ENCODE measurements around the gene GNAI1. TPM values are rescaled to one million over a fixed set of nuclear protein-coding genes. Genes with fewer than 3 reads are reported as not detected.

GNAI1 gene
- total and polyA plus RNA-seq, 2 experiments from 2014 or later, result 57.4 to 58.7 TPM

GRCh38 chr7:80263333-80263732 is 128.7 kb downstream of the GNAI1 start:
- TF ChIP-seq EZH2phosphoT487 (IDR thresholded peaks at IDR 0.05; ENCODE audit: low read depth, severe bottlenecking, unreplicated experiment) (no peak), EZH2 (IDR thresholded peaks at IDR 0.05; ENCODE audit: borderline replicate concordance) (no peak)
- TF ChIP-seq, protein P1, sequence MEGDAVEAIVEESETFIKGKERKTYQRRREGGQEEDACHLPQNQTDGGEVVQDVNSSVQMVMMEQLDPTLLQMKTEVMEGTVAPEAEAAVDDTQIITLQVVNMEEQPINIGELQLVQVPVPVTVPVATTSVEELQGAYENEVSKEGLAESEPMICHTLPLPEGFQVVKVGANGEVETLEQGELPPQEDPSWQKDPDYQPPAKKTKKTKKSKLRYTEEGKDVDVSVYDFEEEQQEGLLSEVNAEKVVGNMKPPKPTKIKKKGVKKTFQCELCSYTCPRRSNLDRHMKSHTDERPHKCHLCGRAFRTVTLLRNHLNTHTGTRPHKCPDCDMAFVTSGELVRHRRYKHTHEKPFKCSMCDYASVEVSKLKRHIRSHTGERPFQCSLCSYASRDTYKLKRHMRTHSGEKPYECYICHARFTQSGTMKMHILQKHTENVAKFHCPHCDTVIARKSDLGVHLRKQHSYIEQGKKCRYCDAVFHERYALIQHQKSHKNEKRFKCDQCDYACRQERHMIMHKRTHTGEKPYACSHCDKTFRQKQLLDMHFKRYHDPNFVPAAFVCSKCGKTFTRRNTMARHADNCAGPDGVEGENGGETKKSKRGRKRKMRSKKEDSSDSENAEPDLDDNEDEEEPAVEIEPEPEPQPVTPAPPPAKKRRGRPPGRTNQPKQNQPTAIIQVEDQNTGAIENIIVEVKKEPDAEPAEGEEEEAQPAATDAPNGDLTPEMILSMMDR (IDR thresholded peaks at IDR 0.05; ENCODE audit: poor library complexity), result no peak
- H3K27ac ChIP-seq, result no peak overlapping the region
- 96% methylated on average over 4 of the region's 4 CpGs for WGBS (ENCODE audit: low lambda C conversion rate, missing lambda C conversion rate)
- no peaks in the 10 kb centered on the region for H3K9me2 ChIP-seq (replicated peaks; ENCODE audit: insufficient read depth)
- H3K4me2 ChIP-seq, result no peak overlapping the region
- DNase-seq (ENCODE audit: low spot score), result no peak
- no peaks in the 10 kb centered on the region for H3K36me3 ChIP-seq (replicated peaks; ENCODE audit: insufficient read depth, low read depth)
- no peaks in the 10 kb centered on the region for H3K79me2 ChIP-seq
- H3K9me3 ChIP-seq (ENCODE audit: low read depth), result no peaks in the 10 kb centered on the region
- no peaks in the 10 kb centered on the region for H3K27me3 ChIP-seq
- no peaks in the 10 kb centered on the region for H3K4me1 ChIP-seq (ENCODE audit: insufficient read depth)
- no peak overlapping the region for H2AFZ ChIP-seq
- H3K4me3 ChIP-seq, result no peak overlapping the region
- no peaks in the 10 kb centered on the region for H4K20me1 ChIP-seq (ENCODE audit: insufficient read depth, poor library complexity, severe bottlenecking)

DNA sequence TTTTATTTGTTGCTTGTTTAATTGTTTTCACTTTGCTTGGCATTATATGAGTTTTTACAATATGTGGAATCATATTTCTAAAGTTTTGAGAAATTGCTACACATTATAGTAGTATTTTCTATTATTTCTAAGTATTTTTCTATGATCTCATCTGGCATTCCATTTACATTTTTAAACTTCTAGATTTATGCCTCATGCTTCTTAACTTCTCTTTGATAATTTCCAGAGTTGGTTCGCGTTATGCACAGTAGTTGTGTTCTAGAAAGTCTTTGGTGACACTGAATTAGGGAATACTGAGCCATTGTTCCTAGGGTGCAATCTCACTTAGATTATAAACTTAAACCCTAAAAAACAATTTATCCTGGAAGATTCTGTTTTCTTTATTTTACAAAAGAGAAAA is 129.2 kb downstream of the GNAI1 start:
- DNase-seq (ENCODE audit: low spot score), result no peak
- no peak overlapping the region for H2AFZ ChIP-seq
- H3K27ac ChIP-seq, result no peak overlapping the region
- H4K20me1 ChIP-seq (ENCODE audit: insufficient read depth, poor library complexity, severe bottlenecking), result no peaks in the 10 kb centered on the region
- WGBS (ENCODE audit: low lambda C conversion rate, missing lambda C conversion rate), result 76% methylated on average over 2 of the region's 2 CpGs
- no peaks in the 10 kb centered on the region for H3K36me3 ChIP-seq (replicated peaks; ENCODE audit: insufficient read depth, low read depth)
- H3K9me3 ChIP-seq (ENCODE audit: low read depth), result no peaks in the 10 kb centered on the region
- no peaks in the 10 kb centered on the region for H3K79me2 ChIP-seq
- H3K27me3 ChIP-seq, result no peaks in the 10 kb centered on the region
- H3K4me3 ChIP-seq, result no peak overlapping the region
- H3K9me2 ChIP-seq (replicated peaks; ENCODE audit: insufficient read depth), result no peaks in the 10 kb centered on the region
- H3K4me1 ChIP-seq (ENCODE audit: insufficient read depth), result no peaks in the 10 kb centered on the region
- no peak for TF ChIP-seq EZH2 (IDR thresholded peaks at IDR 0.05; ENCODE audit: borderline replicate concordance)
- TF ChIP-seq, protein P1 (IDR thresholded peaks at IDR 0.05; ENCODE audit: poor library complexity), result no peak
- no peak overlapping the region for H3K4me2 ChIP-seq

DNA sequence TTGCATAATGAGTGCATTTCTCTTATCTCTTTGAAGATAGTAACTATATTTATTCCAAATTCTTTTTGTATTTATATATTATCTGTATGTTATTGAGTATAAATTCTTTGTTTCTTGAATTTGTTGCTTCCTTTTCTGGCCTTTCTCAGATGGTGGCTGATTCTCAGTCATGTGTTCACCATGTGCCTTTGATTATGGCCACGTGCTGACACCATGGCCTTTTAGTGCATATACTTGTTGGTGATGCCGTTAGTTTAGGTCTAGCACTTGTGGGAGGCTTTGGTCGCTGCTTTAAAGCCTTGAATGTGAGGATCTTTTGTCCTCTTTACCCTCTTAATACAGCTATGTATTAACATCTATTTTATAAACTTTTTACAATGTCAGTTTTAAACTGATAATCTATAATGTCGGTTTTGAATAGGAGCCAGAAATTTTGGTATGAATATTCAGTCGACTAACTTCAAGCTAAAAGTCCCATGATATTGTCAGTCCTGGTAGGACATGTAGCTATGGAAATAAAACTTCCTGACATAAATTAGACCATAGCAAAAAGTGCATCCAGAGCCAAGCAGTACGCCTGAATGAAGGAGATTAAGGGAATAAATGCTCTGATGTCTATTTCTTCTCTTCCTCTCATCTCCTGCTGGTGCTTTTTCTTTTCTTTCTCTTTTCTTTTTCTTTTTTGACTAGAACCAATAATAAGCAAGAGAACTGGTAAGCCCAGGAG is 130.3 kb downstream of the GNAI1 start:
- Histone ChIP-seq H3K79me2 (no peaks in the 10 kb centered on the region), H2AFZ (no peak overlapping the region), H3K27me3 (no peaks in the 10 kb centered on the region), H4K20me1 (ENCODE audit: insufficient read depth, poor library complexity, severe bottlenecking) (no peaks in the 10 kb centered on the region), H3K4me3 (no peak overlapping the region), H3K4me1 (ENCODE audit: insufficient read depth) (no peaks in the 10 kb centered on the region), H3K27ac (no peak overlapping the region), H3K4me2 (no peak overlapping the region), H3K9me3 (ENCODE audit: low read depth) (no peaks in the 10 kb centered on the region), H3K36me3 (replicated peaks; ENCODE audit: insufficient read depth, low read depth) (no peaks in the 10 kb centered on the region), H3K9me2 (replicated peaks; ENCODE audit: insufficient read depth) (no peaks in the 10 kb centered on the region)
- 69% methylated on average over 6 of the region's 6 CpGs for WGBS (ENCODE audit: low lambda C conversion rate, missing lambda C conversion rate)
- TF ChIP-seq EZH2 (IDR thresholded peaks at IDR 0.05; ENCODE audit: borderline replicate concordance), result no peak
- TF ChIP-seq, protein P1 (IDR thresholded peaks at IDR 0.05; ENCODE audit: poor library complexity), result no peak
- no peak for TF ChIP-seq EZH2phosphoT487 (IDR thresholded peaks at IDR 0.05; ENCODE audit: low read depth, severe bottlenecking, unreplicated experiment)
- no peak for DNase-seq (ENCODE audit: low spot score)

Measured in hepatocyte (in vitro differentiated cells).